DOHH2 (cell line): ENCODE results near the gene MANSC4.

Source experiments
- CTCF ChIP-seq: fragments of 200-600 bp; sonication (generic); IDR thresholded peaks from one replicate; pipeline ENCODE4 v1.5.1; 2014; ENCODE audit warnings: antibody characterized with exemption, mild to moderate bottlenecking, low read depth, low read length; ENCODE audit not compliant: poor library complexity, severe bottlenecking
- EZH2phosphoT487 ChIP-seq: fragments of 200-600 bp; sonication (generic); IDR thresholded peaks from 2 replicates; pipeline ENCODE4 v1.6.1; 2017; ENCODE audit warnings: borderline replicate concordance, mild to moderate bottlenecking, antibody characterized with exemption, low read length, moderate library complexity, mixed read lengths

- no peak for TF ChIP-seq CTCF
- TF ChIP-seq EZH2phosphoT487: no peak
Measured at GRCh38 chr12:27808841-27809240, 28.8 kb upstream of the MANSC4 start.
